Right lobe of liver (tissue), 4 donors: ENCODE results near the gene UBE2J2.

Experiments used
- CTCF ChIP-seq, 4 donors: fragments of 200-600 bp in 3 of 4; fragments of 450-650 bp in 1 of 4; IDR thresholded peaks; one replicate each; pipeline versions ENCODE4 v1.5.1 to v1.8.0; 2016 to 2022; ENCODE audit warnings: antibody characterized with exemption in 4 of 4, mild to moderate bottlenecking in 2 of 4
- POLR2A ChIP-seq: fragments of 450-650 bp; IDR thresholded peaks from one replicate; pipeline ENCODE4 v1.6.1; 2017; ENCODE audit warnings: antibody characterized with exemption, mild to moderate bottlenecking
- donor health status: DM: no; HTN: no; CAD: no.
- donor health status: DM: no; HTN: no; CAD: no.
- donor health status: DM: no; HTN: yes; CAD: no.

- TF ChIP-seq CTCF (IDR thresholded peaks at IDR 0.05) (no peak), POLR2A (no peak)
These were observed 55.8 kb downstream of the UBE2J2 start for GRCh38 chr1:1217621-1218523.
